PC-9 (cell line): ENCODE data around the gene NR6A1.

Experiments
- EZH2 ChIP-seq: fragments of 200-600 bp; sonication (generic); IDR thresholded peaks from 2 replicates; pipeline ENCODE4 v1.8.0; 2017; ENCODE audit warnings: antibody characterized with exemption, low read depth
- TF ChIP-seq, protein P1 (sequence below): fragments of 200-600 bp; sonication (generic); conservative IDR thresholded peaks from 2 replicates; pipeline ENCODE4 v1.6.1; 2017; ENCODE audit warnings: mixed run types, antibody characterized with exemption, mild to moderate bottlenecking, moderate library complexity

DNA sequence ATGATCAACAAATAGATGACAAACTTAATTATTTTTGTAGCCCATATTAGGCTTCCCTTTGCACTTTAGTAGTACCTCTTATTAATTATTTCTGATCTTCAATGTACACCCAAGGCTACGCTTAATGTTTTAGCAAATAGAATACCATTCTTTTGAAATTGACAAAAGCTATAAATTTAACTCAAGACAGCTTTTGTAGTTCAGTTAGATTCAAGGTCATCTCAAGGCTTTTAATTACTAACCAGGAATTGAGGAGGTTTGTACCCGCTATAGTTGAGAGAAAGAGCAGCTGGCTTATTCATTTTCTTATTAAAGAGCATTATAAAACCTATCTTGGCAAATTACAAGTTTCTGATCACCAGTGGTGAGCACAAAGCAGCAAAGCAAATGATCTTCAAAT lies 15.1 kb downstream of the NR6A1 start:
- TF ChIP-seq, protein P1, sequence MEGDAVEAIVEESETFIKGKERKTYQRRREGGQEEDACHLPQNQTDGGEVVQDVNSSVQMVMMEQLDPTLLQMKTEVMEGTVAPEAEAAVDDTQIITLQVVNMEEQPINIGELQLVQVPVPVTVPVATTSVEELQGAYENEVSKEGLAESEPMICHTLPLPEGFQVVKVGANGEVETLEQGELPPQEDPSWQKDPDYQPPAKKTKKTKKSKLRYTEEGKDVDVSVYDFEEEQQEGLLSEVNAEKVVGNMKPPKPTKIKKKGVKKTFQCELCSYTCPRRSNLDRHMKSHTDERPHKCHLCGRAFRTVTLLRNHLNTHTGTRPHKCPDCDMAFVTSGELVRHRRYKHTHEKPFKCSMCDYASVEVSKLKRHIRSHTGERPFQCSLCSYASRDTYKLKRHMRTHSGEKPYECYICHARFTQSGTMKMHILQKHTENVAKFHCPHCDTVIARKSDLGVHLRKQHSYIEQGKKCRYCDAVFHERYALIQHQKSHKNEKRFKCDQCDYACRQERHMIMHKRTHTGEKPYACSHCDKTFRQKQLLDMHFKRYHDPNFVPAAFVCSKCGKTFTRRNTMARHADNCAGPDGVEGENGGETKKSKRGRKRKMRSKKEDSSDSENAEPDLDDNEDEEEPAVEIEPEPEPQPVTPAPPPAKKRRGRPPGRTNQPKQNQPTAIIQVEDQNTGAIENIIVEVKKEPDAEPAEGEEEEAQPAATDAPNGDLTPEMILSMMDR, result no peak
- no peak for TF ChIP-seq EZH2
